HUDEP-2 (cell line): ENCODE measurements around the gene VSIR.

Experiments used
- DNase-seq, 76 experiments: peaks; one replicate each; lab custom pipeline; 2025; ENCODE audit not compliant: unreplicated experiment in 76 of 76; lab: John Stamatoyannopoulos, UW

VSIR gene

DNA sequence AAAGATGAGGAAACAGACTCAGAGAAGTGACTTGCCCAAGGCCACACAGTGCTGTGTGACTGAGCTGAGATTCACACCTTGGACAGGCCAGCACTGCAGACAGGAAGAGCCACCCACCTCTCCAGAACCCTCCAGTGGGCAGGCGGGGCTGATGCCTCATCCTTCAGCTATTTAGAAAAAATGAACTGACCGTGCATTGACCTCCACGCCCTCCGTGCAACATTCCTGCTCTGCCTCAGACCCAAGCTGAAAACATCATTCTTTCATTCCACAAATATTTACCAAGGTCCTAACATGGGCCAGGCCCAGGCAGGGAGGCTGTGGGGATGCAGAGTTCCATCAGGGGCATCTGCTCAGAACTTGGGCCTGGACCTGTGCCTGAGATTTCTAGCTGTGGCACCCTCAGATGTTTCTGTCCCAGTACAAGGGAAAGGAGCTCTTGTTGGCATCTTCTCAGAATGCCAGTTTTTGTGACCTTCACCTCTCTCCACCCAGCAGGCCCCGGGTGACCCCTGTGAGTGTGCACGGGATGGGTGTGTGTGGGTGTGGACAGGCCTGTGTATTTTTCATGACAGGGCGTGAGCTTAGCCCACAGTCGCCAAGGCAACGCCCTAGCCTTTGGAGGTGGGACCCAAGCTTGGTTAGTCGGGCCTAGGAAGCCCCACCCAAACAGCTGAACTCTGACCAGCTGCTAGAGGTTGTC lies 6.5 kb downstream of the VSIR start:
- peak in 72 of 76 experiments; percentile 6 to 87 (median 69) for DNase-seq

DNA sequence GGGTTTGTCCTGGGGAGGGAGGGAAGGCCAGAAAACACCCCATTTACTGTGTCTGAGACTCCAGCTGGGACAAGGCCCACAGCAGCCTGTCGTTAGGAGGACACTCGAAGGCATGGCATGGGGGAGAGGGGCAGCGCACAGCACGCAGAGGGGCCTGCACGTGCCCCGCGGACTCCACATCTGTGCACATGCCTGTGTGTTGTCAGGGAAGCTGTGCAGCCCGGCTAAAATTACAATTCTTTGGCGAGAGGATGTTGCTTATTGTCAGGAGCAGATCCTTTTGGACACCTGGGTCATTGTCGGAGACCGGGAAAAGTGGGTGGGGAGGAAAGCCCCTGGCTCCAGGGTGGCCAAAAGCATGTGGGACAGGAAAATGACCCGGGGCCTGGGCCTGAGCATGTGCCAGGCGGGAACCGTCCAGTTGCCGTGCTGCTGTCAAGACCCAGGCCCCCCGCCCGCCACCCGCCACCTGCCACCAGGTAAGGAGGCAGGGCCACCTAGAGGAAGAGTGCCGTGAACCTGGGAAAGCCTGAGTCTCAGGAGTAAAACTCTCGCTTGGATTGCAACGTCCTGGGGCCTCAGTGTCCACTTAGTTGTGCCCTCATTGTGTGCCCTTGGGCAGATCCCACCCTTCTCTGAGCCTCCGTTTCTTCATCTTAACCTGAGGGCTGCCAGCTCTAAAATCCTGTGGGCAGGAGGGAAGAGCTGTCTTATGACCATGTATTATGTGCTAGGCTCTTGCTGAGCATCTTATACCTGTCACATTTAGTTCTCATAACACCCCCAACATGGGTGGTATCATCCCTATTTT lies 7.2 kb downstream of the VSIR start:
- DNase-seq, result no peak

DNA sequence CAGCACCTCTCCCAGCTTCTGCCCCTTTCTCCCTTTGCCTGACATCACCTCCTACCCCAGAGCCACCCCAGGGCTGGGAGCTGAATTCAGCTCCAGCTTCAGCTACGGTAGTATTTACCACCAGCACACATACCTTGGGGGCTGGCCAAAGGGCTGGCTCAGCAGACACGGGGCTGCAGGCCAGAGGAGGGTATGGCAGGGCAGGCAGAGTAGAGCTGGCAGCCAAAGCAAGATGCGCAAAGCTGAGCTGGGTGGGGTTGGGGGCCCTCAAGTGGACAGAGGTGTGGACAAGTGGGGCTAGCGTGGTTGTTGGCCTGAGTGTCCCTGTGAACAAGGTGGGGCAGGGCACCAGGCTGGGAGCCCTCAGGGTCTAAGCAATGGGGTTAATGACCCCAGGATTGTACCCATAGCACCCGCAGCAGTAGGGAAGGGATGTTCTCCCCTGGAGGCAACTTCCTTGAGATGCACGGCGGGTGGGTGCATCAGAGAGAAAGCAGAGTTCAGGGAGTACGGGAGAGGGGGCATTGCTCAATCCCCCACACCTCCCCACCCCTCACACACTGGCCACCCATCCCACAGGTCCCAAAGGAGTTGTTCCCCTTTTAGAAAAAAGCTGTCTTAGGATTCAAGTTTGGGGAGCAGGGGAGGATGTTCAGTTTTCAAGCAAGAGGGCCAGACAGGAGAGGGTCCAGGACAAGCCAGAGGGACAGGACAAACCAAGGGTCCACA lies 8.0 kb downstream of the VSIR start:
- DNase-seq, result no peak

DNA sequence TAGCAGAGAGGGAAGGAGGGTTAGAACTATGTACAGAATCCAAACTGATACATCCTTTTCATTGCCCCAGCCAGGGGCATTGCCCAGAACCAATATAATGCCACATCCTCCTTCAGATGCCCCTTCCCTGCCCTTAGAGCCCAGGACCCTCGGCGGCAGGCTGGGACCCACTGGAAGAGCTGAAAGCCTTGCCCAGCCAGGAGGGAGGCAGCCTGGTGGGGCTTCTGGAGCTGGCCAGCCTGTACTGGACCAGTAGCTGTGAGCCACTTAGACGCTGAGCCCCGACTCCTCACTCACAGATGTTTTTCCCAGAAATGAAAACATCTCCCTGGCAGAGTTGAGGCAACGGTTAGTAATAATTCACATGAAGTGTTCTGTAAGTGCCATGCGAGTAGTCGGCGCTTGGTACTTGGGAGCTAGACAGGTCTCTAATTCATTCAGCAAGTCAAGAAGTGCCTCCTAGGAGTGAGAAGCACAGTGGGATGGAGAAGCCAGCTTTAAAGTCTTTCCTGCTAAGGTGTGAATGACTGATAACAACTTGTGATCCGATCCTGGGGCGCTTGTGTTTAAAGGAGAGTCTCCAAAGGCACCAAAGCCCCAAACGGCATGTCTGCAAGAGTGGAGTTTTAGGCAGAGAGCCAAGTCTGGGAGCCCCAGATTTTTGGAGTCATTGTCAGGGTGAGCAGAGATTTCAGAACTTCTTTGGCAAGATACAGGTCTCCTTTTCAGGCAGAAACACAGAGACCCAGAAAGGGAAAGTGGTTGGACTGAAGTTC lies 9.8 kb downstream of the VSIR start:
- DNase-seq, result no peak

DNA sequence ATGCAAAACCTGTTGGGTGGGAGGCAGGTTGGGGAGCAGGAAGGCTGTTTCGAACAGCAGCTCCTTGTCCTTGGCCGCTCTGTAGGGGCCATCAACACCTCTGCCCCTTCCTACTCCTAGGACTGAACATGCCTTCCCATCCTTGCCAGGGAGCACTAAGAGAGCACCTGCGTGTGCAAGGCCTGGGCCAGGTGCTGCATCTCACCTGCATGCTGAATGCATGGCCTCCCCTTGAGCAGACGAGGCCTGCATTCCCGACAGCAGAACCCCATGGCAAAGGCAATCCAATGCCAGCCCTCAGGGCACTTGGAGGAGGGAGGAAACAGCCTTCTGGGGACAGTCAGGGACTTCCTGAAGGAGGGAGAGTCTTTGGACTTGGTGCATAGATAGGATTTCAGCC lies 11.0 kb downstream of the VSIR start:
- no peak for DNase-seq

DNA sequence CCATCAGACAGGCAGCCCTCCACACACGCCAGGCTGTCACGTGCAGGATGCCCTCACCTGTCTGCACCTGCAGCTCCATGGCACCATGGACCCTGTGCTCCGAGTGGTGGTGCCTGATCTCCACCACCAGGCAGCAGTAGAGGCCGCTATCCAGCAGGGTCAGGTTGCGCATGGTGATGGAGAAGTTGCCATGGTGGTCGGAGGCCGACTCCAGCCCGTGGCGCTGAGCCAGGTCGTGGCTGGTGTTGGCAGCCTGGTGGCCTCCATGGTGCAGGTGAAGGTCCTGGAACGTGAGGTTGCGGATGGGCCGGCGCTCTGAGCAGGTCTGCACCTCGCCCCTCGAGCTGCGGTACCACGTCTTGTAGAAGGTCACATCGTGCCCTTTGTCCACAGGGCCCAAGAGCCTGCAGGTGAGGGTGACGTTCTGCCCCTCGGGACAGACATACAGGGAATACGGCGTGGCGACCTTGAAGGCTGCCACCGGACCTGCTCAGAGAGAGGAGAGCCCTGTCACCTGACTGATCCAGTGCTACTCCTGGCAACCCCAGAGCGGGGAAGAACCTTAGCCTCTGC lies 11.7 kb downstream of the VSIR start:
- DNase-seq, result no peak

DNA sequence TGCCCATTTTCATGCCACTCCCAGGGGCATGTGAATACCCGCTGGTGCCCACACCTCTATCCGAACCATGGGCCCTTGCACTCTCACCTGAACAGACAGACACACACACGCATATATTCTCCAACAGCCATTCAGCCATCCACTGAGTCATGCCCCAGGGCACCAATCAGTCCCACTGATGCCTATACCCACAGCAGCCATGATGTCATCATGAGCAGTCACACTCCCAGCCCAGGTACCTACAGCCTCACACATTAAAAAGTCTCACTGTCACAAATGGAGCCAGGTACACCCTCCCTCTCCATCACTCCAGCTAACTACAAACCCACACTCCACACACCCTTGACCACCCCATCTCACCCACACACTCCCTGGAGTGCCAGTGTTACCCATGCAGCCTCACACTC lies 12.2 kb downstream of the VSIR start:
- no peak for DNase-seq

DNA sequence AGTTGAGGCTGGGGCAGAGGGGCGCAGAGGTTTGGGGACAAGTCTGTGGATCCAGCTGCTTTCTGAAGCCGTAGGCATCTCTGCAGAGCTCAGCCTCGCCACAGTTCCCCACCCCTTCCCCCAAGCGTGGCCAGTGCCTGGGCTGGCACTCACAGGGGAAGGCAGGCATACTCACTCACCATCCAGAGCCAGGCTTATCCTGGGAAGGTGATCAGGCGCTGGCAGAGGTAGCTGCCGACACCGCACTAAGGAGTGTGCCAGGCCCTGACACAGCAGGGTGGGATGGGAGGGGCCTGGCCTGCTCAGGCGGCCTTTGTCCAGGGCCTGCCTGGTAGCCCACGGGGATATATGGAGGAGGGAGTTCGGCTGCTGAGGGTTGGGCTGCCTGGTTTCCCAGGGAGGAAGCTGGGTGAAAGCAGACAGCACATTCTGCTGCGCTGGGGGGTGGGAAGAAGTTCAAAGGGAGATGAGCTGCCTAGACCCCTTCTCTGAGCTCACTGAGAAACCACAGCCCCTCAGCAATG lies 15.9 kb downstream of the VSIR start:
- no peak for DNase-seq

DNA sequence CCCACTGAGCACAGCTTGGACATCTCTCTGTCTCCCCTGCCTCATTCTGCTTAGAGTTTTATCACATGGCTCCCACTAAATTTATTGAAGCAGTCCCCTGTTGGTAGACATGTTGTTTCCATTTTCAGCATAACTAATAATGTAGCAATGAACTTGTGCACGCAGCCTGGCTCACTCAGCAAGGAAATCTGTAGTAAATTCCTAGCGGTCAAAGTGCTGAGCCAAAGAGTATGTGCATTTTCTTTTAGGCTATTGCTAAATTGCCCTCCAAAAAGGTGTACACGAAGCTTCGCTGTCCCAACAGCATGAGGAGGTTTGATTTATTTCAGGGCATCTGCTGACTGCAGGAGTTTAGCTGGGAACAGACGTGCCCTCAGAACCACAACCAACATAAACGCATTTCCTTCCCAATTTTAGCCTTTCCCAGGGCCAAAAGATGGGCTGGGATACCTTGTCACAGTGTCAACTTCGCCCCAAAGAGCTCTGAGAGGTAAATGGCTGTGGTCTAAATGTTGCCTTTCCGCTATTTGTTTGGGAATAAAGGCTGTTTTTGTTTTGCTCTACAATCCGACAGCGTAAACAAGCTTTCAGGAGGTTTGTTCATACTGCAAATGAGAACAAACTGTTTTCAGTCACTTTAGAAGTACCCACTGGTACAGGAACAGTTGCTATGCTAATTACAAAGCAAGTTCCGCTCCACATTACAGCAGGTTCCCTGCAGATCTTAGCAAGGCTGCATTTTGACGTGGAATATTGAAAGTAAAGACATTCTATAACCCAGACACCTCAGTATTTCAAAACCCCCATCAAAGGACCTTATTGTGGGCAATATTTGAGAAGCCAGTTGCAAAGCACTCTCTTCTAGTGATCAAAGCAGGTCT lies 16.8 kb downstream of the VSIR start:
- DNase-seq, result no peak

DNA sequence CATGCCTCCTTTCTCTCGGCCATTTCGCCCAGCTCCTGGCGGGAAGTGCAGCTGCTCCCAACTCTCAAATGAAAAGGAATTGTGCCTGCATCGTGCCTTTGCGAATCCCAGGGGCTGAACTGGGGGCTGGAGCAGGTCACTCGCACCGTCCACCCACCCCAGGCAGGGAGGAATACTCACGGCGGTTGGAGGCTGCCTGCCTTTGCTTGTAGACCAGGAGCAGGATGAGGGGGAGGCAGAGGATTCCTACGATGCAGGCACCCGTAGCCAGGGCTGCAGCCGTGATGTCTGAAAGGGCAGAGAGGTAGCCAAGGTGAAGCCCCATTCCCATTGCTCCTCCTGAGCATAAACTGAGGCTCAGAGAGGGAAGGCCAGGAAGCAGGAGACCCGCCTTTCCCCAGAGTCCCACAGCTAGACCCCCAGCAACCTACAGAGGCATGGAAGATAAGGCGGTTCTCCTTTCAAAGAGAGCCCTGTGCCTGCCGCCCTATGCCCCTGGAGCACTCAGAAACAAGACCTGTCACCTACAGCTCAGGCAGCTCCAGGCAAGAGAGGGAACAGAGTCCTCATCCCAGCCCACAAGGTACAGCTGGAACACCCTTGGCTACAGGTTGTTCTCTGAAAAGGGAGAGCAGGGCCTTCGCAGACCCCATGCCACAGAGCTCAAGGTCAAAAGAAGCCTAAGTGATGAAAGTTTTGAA lies 18.0 kb downstream of the VSIR start:
- no peak for DNase-seq

DNA sequence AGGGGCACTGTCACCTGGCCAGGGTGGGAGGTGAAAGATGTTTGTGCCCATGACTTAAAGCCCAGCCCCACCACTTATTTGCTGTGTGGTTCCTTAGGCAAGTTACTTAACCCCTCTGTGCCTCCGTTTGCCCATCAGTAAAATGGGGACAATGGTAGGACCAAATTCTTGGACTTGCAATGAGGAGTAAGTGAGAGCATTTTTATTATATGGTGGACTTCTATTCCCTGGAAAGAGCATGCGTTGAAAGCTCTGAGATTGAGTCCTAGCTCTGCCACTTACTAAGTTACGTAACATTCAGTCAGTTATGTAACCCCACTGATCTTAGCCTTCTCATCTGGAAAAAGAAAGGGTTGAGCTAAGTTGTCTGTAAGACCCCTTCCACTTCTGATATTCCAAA lies 18.8 kb downstream of the VSIR start:
- DNase-seq, result no peak

DNA sequence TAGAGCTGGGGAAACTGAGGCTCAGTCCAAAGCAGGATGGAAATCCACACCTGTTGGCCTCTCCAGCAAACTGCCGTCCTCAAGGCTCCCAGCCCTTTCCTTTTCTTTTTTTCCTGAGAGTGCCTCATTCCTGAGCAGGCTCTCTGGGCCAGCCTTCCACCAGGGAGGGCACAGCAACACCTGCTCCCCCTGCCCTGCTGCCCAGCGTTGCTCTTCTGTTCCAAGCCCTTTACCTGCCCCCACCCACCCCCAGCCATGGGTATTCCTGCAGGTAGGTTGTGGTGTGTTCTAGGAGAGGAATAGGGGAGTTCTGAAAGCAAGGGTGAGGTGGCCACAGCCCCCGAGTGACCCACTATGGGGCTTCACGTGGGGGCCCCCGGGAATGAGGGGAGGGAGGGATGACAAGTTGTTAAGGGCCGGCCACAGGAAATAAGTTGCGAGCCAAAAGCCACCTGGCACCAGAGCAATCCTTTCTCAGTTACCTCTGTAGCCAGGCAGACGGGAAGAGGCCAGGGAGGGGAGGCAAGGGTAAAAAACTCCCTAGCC lies 19.3 kb downstream of the VSIR start:
- DNase-seq, result no peak

DNA sequence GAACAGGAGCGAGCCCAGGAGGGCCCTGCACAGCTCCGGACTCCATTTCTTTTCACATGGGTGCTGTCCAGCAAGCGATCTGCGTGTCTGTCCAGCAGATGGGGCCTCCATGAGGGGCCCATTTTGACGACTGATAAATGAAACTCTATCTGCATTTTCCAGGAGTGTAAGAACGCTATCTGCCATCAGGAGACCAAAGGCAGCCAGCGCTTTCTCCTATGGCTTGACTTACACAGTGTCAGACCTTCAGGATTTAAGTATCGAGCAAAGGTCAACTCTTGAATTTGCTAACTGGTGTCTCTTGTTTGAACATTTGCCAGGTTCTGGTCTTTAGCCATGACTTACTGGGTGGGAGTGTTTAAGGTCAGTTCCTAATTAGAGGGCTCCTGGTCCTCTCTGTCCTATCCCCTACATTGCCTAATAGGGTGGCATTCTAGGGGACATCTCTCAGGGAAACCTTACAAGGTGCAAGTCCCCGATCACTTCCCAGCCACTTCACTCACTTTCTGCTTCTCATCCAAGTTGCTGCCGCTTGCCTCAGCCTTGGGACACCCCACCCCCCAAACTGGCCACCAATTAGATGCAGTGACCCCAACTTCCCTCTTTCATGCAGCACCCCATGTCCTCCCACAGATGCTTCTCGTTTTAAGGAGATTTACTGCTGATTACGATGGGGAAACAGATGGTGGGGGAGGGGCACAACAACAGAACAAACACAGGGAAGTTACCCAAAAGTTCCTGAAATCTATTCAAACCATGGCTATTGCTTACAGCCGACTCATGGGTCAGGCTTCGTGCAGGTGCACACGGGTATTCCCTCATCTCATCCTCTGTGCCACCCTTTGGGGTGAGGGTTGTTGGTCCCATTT lies 20.0 kb downstream of the VSIR start:
- peak in 1 of 76 experiments; percentile 6 for DNase-seq

DNA sequence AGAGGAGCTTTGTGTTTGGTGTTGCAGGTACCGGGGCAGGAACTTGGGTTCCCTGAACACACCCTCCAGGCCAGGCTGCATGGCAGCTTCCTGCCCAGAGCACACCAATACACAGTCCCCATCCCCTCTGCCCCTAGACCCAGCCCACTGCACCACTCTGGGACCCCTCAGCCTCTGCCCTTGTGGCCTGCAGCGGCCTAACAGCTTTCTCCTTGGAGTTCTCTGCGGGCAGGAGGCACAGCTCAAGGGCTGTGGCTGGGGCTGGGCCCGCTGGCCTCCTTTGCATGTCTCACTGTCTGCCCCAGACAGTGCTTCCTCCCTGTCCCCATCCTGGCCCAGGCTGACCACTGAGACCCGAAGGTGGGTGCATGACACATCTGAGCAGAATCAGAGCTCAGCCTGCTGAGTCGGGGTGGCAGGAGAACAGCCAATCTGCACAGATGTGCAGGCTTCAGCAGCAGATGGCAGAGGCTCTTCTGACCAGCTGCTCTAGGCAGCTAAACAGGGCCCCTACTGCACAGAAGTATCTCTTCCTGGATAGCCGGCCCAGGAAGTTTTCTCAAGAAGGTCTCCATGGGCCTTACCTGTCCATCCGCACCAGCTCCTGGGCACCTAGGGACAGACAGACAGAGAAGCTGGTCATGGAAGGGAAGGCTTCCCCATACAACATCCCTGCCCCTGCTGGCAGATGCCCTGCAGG lies 20.8 kb downstream of the VSIR start:
- no peak for DNase-seq

DNA sequence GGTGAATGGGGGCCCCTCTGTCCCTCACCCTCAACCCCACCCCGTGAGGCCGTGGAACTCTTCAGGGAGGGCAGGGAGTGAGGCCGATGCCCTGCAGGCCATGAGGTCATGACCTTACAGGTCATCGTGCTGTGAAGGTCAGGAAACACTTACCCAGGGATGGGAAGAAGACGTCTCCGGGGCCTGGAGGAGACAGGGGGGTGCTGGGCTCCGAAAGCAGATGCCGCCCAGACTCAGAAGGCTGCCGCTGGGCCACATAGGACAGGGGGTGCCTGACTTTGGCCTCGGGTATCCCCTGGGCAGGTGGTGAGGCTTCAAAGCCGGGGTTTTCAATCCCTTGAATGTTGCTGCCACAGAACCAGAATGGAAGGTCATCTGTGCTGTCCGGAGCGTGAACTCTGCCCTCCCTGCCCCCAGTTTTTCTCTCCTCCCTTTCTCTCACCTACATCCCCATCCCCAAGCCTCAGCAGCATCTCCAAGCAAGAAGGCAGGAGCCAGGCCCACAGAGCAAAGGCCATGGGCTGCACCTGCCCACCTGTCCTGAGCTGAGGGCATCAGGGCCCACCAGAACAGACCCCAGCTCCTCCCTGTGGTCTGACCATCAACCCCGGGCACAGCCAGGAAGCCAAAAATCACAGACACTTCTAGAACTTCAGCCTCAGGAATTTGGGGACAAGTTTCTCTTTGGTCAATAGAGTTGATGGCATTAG lies 21.6 kb downstream of the VSIR start:
- no peak for DNase-seq

DNA sequence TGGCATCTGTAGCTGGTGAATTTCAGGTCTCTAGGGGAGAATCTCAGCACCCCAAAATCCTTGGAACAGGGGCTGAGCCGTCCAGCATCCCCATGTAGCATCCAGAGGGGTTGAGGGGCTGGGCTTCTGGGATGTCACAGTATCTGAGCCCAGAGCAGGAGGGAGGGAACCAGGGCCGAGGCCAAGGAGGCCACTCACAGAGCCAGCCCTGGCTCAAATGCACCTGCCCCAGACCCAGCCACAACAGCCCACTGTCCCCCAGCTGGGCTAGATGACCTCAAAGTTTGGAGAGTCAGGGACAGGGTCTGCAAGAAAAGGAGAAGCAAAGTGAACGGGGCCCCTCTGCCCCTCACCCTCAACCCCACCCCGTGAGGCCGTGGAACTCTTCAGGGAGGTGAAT lies 22.3 kb downstream of the VSIR start:
- no peak for DNase-seq
